Skeletal muscle tissue (tissue), 4 donors: Measurements from ENCODE around the gene TMEM63A. TPM values are rescaled to one million over a fixed set of nuclear protein-coding genes. Genes with fewer than 3 reads are reported as not detected.

ENCODE experiments used
- H3K27ac ChIP-seq: one replicate; pipeline ENCODE4 v1.7.0; 2013; ENCODE audit warnings: mild to moderate bottlenecking, low read depth, low read length, inconsistent platforms
- H3K27me3 ChIP-seq, 3 donors: one replicate each; pipeline ENCODE4 v1.7.0; 2013; ENCODE audit warnings: low read length in 3 of 3; ENCODE audit not compliant: control insufficient read depth in 3 of 3, insufficient read depth in 3 of 3
- H3K36me3 ChIP-seq, 3 donors: one replicate each; pipeline ENCODE4 v1.7.0; 2013; ENCODE audit warnings: low read length in 3 of 3; ENCODE audit not compliant: control insufficient read depth in 3 of 3, insufficient read depth in 3 of 3
- H3K4me1 ChIP-seq, 3 donors: one replicate each; pipeline ENCODE4 v1.7.0; 2013; ENCODE audit warnings: low read length in 3 of 3, mild to moderate bottlenecking in 3 of 3; ENCODE audit not compliant: control insufficient read depth in 3 of 3, insufficient read depth in 3 of 3
- H3K4me3 ChIP-seq, 3 donors: one replicate each; pipeline ENCODE4 v1.7.0; 2013; ENCODE audit warnings: low read length in 3 of 3
- H3K9ac ChIP-seq, 3 donors: one replicate each; pipeline ENCODE4 v1.7.0; 2013; ENCODE audit warnings: low read length in 3 of 3, mild to moderate bottlenecking in 3 of 3, moderate library complexity in 2 of 3, low read depth in 1 of 3
- H3K9me3 ChIP-seq, 3 donors: one replicate each; pipeline ENCODE4 v1.7.0; 2013; ENCODE audit warnings: low read length in 3 of 3; ENCODE audit not compliant: control insufficient read depth in 3 of 3
- total RNA-seq: library from RNA; depleted of rRNA; stranded (reverse); fragments of >200 nt; gene quantifications from one replicate; pipeline ENCODE4 v1.2.3, GENCODE V29; 2014
- donor health status: Osteomylitis.

TMEM63A gene
- total RNA-seq, 1 donor from 2014 or later = 12.0 TPM

DNA sequence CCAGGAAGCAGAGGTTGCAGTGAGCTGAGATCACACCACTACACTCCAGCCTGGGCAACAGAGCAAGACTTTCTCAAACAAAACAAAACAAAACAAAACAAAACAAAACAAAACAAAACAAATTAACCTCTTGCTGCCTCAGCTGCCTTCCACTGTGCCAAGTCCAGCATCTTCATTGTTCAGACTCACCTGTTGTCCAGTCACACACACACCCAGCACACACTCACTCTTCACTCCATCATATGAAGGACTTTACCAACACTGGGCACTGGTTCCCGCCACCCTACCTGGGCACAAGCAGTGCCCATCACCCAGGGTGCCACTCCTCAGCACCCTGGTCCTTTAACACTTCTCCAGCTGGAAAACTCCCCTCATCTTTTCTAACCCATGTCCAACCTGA lies 27.3 kb upstream of the TMEM63A start:
- no peaks in the 10 kb centered on the region for H3K4me1 ChIP-seq
- no peak overlapping the region for H3K9ac ChIP-seq
- H3K27ac ChIP-seq = no peak overlapping the region
- no peaks in the 10 kb centered on the region for H3K27me3 ChIP-seq
- no peaks in the 10 kb centered on the region for H3K9me3 ChIP-seq
- H3K36me3 ChIP-seq = peaks cover 2 to 10% (median 3%) of the 10 kb centered on the region in 3 donors
- no peak overlapping the region for H3K4me3 ChIP-seq

DNA sequence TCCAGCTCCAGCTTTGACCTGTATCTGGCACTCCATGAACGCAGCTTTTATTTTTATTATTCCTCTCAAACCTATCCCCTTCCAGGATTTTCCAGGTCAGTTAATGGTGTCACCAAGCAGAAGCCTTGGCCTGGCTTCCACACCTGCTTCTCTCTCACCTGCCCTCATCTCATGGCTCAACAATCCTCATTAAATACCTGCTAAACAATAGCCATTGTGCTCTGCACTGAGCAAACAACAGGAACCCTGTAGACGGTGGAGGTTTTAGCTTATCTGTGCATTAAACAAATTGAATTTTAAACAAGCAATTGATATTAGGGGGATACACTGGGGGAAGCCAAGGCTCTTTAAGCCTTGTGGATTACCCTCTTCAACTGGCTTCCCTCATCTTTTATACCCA lies 26.6 kb upstream of the TMEM63A start:
- H3K36me3 ChIP-seq = peaks cover 0 to 7% (median 2%) of the 10 kb centered on the region in 3 donors
- no peaks in the 10 kb centered on the region for H3K27me3 ChIP-seq
- H3K27ac ChIP-seq = no peak overlapping the region
- H3K4me1 ChIP-seq = no peaks in the 10 kb centered on the region
- no peaks in the 10 kb centered on the region for H3K9me3 ChIP-seq
- H3K9ac ChIP-seq = no peak overlapping the region
- H3K4me3 ChIP-seq = no peak overlapping the region

DNA sequence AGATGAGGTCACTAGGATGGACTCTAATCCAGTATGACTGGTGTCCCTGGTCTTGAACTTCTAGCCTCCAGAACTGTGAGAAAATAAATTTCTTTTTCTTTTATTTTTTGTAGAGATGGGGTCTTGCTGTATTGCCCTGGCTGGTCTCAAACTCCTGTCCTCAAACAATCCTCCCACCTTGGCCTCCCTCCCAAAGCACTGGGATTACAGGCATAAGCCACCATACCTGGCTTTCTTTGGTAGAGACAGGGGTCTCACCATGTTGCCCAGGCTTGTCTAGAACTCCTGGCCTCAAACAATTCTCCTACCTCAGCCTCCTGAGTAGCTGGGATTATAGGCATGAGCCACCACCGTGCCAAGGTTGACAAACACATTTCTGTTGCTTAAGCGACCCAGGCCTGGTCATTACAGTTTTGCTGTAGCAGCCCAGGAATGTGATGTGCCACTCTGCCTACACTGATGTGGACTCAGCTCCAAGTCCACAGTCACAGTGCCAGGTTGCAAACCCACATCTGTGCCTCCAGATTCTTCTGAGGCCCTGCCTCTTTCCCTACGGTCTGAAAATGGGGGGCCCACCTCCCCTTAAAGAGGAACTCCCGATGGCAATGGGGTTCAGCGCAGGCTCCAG lies 25.9 kb upstream of the TMEM63A start:
- no peaks in the 10 kb centered on the region for H3K4me1 ChIP-seq
- H3K36me3 ChIP-seq = peaks cover 0 to 4% (median 0%) of the 10 kb centered on the region in 3 donors
- no peaks in the 10 kb centered on the region for H3K27me3 ChIP-seq
- no peak overlapping the region for H3K4me3 ChIP-seq
- H3K9me3 ChIP-seq = no peaks in the 10 kb centered on the region
- H3K27ac ChIP-seq = no peak overlapping the region
- no peak overlapping the region for H3K9ac ChIP-seq

DNA sequence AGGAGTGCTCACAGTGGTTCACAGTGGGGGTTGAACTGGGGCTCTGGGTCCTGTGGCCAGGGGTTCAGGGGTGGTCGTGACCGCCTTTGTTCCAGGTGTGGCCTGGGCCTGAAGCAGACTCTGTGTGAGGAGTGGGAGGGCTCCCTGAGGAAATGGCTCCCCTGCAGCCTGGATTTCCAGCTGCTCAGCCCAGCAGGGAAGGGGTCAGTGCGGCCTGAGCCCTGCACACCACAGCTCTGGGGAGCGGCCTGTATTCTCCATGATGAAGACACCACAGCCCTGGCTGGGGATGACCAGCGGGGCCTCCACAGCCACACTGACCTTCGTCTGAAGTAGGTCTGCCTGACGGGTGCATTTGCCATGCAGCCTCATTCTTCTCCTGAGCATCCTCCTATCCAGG lies 25.2 kb upstream of the TMEM63A start:
- H3K9me3 ChIP-seq = no peaks in the 10 kb centered on the region
- H3K27me3 ChIP-seq = no peaks in the 10 kb centered on the region
- no peak overlapping the region for H3K4me3 ChIP-seq
- H3K36me3 ChIP-seq = no peaks in the 10 kb centered on the region
- no peak overlapping the region for H3K9ac ChIP-seq
- H3K27ac ChIP-seq = no peak overlapping the region
- no peaks in the 10 kb centered on the region for H3K4me1 ChIP-seq

DNA sequence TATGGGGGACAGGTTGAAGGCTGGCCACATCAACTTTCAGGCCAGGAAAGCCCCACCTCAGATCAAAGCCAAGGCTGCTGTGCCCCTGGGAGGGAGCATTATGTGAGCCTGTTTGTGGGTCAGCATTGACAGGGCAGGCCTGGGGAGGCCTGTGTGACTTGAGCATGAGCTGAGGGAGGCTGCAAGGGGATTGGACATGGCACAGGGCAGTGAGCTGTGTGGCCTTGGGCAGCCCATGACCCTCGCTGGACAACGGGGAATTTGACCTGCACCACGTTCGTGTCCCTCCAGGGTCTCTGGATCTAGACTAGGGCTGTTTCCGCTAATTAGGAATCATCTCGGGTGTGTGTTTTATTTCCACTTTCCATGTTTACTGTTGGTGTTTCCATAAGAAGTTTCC lies 24.3 kb upstream of the TMEM63A start:
- H3K4me3 ChIP-seq = no peak overlapping the region
- no peak overlapping the region for H3K27ac ChIP-seq
- no peaks in the 10 kb centered on the region for H3K36me3 ChIP-seq
- no peaks in the 10 kb centered on the region for H3K4me1 ChIP-seq
- no peaks in the 10 kb centered on the region for H3K27me3 ChIP-seq
- no peak overlapping the region for H3K9ac ChIP-seq
- H3K9me3 ChIP-seq = no peaks in the 10 kb centered on the region

DNA sequence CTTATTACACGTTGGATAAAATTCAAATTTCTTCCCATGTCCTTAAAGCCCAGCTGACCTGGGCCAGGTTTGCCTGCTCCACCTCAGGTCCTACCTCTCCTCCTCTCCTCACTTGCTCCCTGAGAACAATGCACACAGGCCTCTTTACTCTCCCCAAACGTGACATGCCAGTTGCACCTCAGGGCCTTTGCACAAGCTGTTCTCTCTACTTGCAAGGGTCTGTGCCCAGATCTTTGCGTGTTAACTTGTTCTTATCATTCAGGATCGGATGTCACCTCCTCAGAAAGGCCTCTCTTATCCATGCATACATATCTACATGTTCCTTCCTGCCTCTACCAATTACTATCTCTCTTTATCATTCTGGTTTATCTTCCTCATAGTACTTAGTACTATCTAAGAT lies 21.4 kb upstream of the TMEM63A start:
- no peak overlapping the region for H3K27ac ChIP-seq
- H3K9ac ChIP-seq = no peak overlapping the region
- H3K4me1 ChIP-seq = no peaks in the 10 kb centered on the region
- H3K4me3 ChIP-seq = no peak overlapping the region
- H3K9me3 ChIP-seq = no peaks in the 10 kb centered on the region
- H3K36me3 ChIP-seq = no peaks in the 10 kb centered on the region
- no peaks in the 10 kb centered on the region for H3K27me3 ChIP-seq

DNA sequence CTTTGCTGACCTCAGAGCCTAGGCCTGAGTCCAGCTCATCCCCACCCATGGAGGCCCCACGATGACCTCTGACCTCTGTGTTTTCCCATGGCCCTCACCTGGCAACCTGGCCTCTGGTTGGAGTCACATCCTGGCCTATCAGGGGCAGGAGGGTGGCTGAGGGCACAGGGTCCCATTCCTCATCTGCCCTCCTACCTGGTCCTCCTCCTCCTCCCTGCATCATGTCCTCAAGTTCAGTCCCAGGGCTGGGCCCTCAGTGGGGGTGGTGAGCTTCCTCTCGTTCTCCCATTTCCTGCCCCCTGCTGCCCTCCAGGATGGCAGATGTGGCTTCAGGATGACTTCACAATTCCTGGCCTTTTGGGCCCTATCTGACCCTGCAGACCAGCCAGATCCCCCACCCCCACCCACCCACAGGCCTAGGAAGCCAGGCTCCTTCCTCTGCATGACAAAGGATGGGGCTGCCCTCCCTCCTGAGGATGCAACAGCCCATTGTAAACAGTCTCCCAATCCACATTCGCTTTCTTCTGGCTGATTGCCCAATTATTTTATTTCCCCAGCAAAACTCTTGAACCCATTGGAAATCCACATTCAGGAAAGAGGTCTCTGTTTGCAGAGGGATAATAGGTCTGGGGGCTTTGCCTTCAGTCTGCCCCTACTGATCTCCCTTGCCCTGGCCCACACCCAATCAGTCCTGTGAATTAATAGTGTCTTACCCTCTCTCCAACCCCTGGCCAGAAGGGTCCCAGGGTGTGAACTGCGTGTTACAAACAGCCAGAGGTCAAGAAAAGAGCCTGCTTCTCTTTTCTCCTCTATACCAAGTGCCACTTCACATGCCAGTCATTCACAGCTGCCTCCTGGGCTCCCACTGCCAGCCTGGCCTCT lies 17.1 kb upstream of the TMEM63A start:
- H3K27ac ChIP-seq = no peak overlapping the region
- H3K27me3 ChIP-seq = no peaks in the 10 kb centered on the region
- H3K9ac ChIP-seq = no peak overlapping the region
- no peaks in the 10 kb centered on the region for H3K36me3 ChIP-seq
- H3K4me1 ChIP-seq = no peaks in the 10 kb centered on the region
- no peak overlapping the region for H3K4me3 ChIP-seq
- H3K9me3 ChIP-seq = no peaks in the 10 kb centered on the region

DNA sequence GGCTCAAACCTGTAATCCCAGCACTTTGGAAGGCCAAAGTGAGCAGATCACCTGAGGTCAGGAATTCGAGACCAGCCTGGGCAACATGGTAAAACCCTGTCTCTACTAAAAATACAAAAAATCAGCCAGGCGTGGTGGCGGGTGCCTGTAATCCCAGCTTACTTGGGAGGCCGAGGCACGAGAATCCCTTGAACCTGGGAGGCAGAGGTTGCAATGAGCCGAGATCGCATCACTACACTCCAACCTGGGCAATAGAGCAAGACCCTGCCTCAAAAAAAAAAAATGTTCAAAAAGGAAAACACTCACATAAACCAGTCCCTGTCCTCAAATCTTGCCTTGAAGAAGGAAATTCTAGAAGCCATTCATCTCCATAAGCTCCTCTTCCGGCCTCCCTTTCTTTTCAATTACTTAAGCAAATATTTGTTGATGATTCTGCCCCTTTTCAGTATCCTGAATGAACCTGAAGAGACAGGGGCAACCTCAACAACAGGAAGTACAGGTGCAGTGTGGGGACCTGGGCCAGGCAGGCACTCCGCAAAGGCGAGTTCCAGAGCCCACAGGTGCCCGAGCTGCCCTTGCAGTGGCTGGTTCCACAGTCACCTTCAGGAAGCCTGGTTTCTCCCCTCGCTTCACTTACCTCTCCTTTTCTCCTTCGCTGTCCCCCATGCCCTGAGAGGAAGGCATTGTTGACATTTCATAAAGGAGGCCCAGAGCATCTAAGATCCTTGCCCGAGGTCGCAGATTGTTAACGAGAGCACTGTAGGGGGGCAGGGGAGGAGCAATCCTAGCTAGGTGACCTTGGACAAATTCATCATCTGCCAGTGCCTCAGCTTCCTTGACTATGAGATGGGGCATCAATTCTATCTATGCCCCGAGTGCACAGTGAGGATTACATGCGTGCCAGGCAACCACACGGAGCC lies 15.7 kb upstream of the TMEM63A start:
- Histone ChIP-seq H3K27ac (no peak overlapping the region), H3K36me3 (no peaks in the 10 kb centered on the region), H3K9ac (no peak overlapping the region), H3K9me3 (no peaks in the 10 kb centered on the region), H3K4me3 (no peak overlapping the region), H3K27me3 (no peaks in the 10 kb centered on the region), H3K4me1 (no peaks in the 10 kb centered on the region)

GRCh38 chr1:225896937-225897549 lies 14.9 kb upstream of the TMEM63A start:
- H3K27ac ChIP-seq = no peak overlapping the region
- H3K36me3 ChIP-seq = no peaks in the 10 kb centered on the region
- no peaks in the 10 kb centered on the region for H3K4me1 ChIP-seq
- no peak overlapping the region for H3K9ac ChIP-seq
- no peak overlapping the region for H3K4me3 ChIP-seq
- H3K27me3 ChIP-seq = no peaks in the 10 kb centered on the region
- H3K9me3 ChIP-seq = no peaks in the 10 kb centered on the region
